ELR (cell line): ENCODE measurements around the gene FKBP1A.

Experiments used
- DNase-seq: peaks from one replicate; pipeline ENCODE4 v3.0.0-alpha.2; 2015; ENCODE audit warnings: low read depth

FKBP1A gene

DNA sequence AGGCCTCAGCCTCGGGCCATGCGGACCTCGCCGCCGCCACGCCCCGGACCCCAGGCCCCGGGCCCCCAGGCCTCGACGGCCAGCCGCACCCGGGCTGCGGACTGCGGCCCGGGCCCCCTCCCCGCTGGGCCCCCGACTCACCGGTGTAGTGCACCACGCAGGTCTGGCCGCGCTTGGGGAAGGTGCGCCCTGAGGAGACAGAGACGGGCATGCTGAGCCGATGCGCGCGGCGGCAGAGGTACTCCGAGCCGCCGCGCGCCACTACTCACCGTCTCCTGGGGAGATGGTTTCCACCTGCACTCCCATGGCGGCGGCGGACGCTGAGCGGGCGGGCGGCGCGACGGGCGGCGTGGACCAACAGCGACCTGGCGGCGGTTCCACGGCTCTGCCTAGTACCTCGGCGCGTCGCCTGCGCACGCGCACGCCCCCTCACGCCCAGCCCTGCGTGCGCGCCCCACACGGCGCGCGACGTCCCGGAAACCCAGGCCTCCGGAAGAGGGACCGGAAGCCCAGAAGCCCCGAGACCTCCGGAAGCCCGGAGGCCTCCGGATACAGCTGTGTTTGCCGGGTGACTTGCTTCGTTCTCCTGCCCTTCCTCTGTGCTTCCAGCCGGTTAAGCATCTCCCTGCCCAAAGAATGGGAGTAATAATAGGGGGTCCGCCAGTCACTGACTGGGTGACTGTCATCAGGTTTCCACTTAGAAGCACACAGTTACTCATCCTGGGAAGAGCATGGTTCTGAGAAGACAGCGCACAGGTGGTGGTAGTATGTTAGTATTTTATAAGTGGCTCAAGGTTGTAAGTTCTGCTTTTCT is at the start of gene FKBP1A:
TSS of gene FKBP1A (minus strand) at position 362 of the 814 bp plus-strand sequence. CDS start at position 306, 56 bp downstream.
- DNase-seq = peak; percentile 93

DNA sequence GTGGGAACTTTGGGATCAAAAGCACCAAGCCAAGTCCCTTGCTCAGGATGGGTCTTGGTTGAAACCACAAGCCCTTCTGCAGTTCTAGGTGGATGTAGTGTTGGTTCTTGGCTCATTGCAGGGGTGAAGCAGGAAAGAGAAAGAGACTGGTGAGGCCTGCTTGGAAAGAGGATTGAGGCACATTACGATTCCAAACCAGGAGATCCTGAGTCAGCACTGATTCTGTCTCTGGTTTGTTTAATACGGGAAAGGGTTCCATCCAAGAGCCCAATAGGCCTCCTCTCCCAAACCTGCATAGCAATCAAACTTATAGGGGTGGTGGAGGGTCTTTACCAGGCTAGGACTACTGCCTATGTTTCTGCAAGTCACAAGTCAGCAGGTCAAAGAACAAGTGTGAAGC is 49.5 kb upstream of the FKBP1A start:
- no peak for DNase-seq

DNA sequence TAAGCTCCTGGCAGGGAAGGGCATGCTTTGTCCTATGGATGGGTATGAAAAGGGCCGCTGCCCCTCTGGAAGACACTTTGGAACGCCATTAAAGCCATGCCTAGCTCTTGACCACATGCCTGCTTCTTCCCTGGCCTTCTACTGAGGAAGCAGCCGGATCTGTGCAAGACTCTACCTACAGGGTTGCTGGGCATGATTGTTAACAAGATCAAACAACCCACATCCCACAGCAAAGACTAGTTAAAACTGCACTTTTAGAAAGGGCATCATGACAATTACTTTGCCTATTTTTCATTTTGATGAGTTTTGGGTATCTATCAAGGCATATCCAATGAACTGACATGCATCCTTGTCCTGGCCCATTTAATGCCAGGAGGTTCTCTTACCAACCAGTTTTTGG is 48.3 kb upstream of the FKBP1A start:
- no peak for DNase-seq

GRCh38 chr20:1440024-1440423 is 47.2 kb upstream of the FKBP1A start:
- DNase-seq = peak; percentile 56

DNA sequence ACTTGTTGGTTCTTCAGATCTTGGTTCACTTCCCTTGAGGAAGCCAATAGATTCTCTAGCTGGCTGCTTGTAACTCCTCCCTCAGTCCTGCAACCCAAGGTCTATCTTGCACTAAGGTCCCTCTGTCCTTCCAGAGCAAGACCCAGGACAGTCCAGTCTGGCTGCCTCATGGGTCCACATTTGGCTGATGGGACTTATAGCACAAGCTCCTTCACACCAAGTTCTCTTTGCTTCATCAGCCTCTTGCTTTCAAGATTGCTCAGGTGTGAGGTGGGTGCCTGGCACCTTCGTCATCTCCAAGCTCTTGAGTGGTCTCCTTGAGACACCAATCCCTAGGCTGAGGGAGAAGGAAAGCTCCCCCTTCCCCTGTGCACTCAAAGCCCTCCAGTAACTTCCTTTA is 45.5 kb upstream of the FKBP1A start:
- DNase-seq = no peak

DNA sequence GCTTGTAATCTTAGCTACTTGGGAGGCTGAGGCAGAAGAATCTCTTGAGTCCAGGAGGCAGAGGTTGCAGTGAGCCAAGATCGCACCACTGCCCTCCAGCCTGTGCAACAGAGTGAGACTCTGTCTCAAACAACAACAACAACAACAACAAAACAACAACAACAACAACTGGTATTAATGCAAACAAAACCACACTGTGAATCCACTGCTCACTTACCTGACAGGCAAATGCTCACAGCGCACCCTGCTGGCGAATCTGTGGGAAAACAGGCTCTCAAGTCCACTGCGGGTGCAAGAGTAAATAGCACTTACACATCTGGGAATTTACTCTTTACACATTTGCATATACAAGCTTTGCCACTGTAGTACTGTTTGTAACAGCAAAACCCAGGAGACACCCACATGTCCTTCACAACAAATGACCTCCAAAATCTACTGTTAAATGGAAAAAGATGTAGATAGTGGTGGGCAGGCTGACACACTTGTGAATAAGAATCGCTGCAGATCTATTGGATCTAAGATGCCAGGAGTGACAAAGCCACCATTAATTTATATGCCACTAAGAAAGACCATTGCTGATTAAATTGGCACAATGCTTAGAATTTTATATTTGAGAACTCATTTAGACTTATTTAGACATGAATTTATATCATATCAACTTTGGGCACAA is 44.5 kb upstream of the FKBP1A start:
- peak; percentile 78 for DNase-seq

DNA sequence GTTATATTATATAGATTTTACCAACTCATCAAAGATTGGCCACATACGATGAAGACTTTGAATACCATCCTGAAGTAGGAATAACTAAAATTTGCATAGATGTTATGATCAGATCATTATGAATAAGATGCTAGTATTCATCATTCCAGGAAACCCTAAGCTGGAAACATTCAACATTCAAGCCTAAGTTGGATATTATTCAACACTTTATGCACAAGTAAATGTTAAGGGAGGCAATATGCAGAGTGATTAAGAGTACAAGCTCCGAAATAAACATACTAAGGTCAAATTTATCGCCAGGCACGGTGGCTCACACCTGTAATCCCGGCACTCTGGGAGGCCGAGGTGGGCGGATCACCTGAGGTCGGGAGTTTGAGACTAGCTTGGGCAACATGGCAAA is 43.4 kb upstream of the FKBP1A start:
- no peak for DNase-seq

DNA sequence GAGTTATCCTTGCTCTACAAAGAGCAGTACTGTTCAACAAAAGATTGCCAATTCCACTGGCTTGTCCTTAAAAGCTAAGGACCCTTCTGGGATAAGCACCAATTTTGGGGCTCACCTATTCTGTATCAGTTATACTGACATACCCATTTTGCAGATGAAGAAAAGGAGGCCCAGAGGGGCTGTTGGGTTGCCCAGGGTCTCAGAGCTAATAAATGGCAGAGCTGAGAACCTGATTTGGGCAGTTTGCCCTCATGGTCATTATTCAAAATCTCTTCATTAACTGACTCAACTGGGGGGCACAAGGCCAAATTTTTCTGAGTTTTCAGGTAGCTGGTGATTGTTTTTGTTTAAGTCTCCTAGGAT is 42.5 kb upstream of the FKBP1A start:
- DNase-seq = no peak

GRCh38 chr20:1434571-1435336 is 41.9 kb upstream of the FKBP1A start:
- peak; percentile 96 for DNase-seq

DNA sequence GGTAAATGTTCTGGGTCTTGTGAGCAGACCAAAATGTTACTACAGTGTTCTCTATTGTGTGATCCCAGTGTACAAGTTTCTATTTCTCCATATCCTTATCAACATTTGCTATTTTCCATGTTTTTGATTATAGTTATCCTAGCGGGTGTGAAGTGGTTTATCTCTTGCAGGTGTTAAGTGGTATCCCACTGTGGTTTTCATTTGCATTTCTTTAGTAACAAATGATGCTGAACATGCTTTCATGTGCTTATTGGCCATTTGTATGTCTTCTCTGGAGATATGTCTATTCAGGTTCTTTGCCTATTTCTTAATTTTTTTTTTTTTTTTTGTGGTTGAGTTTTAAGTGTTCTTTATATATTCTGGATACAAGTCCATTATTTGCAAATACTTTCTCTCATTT is 38.3 kb upstream of the FKBP1A start:
- no peak for DNase-seq

DNA sequence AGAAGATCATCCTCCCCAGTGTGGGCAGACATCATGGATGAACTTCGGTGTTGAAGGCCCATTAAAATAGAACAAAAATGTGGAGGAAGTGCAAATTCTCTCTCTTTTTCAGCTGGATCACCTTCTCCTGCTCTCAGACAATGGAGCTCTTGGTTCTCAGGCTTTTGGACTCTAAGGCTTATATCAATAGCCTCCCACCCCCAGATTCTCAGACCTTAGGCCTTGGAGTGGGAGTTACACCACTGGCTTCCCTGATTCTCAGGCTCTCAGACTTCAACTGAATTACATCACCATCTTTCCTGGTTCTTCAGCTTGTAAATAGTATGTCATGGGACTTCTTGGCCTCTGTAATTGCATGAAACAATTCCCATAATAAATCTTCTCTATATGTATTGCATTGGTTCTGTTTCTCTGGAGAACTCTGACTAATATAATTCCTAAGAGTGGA is 37.2 kb upstream of the FKBP1A start:
- DNase-seq = peak; percentile 32

DNA sequence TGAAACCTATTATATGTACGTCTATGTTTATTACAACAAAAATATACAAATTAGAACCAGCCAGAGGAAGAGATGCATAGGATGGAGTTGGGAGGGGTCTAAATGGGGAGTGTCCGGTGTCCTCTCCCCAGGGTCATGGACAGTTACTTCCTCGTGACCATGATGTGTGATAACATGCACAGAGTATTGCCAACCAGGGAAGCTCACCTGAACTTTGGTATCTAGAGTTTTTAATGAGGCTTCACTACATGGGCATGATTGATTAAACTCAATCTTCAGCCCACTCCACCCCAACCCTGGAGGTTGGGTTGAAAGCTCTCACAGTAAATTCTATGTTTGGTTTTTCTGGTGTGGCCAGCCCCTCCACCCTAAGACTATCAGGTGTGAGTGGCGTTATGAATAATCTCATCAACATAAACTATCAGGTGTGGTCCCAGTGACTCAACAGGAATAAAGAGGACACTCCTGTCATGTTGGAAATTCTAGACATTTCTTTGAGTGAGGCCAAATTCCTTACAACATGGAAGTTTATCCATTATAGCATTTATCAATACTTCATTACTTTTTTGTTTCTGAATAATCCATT is 36.4 kb upstream of the FKBP1A start:
- DNase-seq = no peak

DNA sequence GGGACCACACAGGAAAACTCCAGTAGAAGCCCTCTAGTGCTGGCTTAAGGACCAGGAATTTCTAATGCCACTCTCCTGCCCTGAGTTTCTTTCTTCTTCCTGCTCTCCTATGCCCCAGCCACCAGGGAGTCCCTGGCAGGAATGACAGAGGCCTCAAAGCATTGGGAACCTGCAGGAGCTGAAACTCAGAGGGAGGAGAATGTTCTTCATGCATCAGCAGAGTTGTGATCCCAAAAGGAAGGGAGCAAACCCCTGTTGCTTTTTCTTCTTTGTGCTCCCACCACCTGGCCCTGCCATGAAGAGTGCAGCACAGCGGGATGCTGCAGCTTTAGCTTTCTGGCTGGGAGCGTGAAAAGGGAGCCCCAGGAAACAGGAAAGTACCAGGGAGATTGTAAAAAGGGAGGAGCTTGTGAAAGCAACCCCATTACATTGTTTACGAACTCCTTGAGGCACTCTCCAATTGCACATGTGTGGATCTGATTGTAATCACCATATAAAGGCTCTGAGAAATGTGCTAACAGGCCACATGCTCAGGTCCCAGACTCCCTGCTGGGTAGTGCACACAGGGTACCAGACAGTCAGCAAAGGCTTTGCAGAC is 34.7 kb upstream of the FKBP1A start:
- DNase-seq = no peak

DNA sequence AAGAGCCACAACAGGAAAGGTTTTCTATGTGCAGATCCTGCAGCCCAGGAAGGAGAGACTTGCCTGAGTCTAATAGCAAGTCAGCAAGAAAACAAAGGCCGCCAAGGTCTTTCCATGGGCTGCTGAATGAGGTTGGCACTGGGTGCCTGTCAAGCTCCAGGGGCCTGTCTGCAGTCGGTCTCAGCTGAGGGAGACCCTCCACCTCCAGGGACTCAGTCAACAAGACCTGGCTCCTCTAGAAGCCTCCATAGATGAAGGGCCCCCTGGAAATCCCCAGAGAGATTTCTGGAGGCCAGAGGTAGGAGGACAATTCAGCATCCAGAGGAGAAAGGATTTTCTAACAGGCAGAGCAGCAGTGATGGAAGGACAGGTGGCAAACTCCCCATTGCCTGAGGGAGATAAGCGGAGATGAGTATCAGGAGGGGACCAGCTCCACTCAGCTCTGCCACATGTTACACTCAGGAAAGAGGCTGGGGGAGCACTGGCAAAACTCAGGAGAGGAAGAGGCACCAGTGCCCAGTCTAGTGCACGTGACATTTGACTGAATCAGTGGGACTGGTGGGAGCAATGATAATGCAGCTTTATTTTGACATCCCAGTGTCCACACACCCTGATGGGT is 33.5 kb upstream of the FKBP1A start:
- no peak for DNase-seq

DNA sequence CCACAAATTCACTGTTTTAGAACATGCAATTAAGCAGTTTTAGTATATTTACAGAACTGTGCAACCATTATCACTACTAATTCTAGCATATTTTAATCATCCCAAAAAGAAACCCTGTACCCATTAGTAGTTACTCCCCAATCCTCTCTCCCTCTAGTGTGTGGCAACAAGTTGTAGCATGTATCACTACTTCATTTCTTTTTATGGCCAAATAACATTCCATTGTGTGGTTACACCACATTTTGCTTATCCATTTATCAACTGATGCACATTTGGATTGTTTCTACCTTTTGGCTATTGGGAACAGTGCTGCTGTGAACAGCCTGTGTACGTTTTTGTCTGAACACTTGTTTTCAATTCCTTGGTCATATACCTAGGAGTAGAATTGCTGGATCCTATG is 31.5 kb upstream of the FKBP1A start:
- no peak for DNase-seq

- DNase-seq = peak; percentile 55
Observed at GRCh38 chr20:1423625-1424106, 30.8 kb upstream of the FKBP1A start.

GRCh38 chr20:1423206-1423605 is 30.4 kb upstream of the FKBP1A start:
- no peak for DNase-seq

GRCh38 chr20:1422753-1423152 is 29.9 kb upstream of the FKBP1A start:
- peak; percentile 39 for DNase-seq

DNA sequence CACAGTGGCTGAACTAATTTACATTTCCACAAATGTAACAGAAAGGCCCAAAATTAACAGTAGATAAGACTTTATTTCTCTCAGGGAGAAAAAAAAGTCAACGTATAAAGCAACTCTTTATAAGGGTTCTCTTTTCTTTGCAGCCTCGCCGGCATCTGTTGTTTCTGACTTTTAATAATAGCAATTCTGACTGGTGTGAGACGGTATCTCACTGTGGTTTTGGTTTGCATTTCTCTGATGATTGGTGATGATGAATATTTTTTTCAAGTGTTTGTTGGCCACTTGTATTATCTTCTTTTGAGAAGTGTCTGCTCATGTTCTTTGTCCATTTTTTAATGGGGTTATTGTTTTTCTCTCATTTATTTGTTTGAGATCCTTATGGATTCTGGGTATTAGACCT is 27.2 kb upstream of the FKBP1A start:
- DNase-seq = no peak

- peak; percentile 93 for DNase-seq
Observed at GRCh38 chr20:1418350-1418749, 25.5 kb upstream of the FKBP1A start.

DNA sequence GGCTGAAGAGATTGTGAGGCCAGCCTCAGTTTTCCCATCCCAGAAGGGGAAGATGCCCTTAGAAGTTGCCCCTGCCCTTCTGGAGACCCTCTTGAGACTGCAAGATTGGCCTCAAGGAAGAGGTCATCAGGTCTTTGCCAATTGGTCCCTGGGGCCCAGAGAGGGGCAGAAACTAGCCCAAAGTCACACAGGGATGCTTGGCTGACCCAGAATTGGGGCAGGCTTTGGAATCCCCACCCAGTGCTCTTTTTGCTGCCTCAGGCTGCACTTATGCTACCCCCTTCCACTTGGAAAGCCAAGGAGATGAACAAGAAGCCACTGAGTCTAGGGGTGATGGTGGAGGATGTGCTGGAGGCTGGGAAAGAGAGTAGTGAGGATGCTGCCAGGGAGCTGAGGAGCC is 24.9 kb upstream of the FKBP1A start:
- no peak for DNase-seq
